HepG2 (cell line): Measurements from ENCODE around the gene PTPRF.

Experiments
- CTCF ChIP-seq: sonication (generic); formaldehyde crosslinking; IDR thresholded peaks from 2 replicates; pipeline ENCODE4 v1.5.0; 2020; ENCODE audit warnings: mild to moderate bottlenecking, missing genetic modification reagents, moderate library complexity
- HINFP ChIP-seq: sonication (generic); formaldehyde crosslinking; IDR thresholded peaks from 2 replicates; pipeline ENCODE4 v1.4.0; 2020; ENCODE audit warnings: low read depth, mild to moderate bottlenecking, missing genetic modification reagents
- KDM5B ChIP-seq: sonication (generic); formaldehyde crosslinking; IDR thresholded peaks from 2 replicates; pipeline ENCODE4 v1.4.0; 2020; ENCODE audit warnings: missing genetic modification reagents, mild to moderate bottlenecking, borderline replicate concordance
- NFIC ChIP-seq: IDR thresholded peaks from 2 replicates; pipeline ENCODE4 v1.6.1; 2012; ENCODE audit warnings: mild to moderate bottlenecking, low read length, inconsistent platforms
- POLR2G ChIP-seq: fragments of 200-400 bp; formaldehyde crosslinking; IDR thresholded peaks from 2 replicates; pipeline ENCODE4 v1.6.1; 2018; ENCODE audit warnings: mild to moderate bottlenecking, low read depth, low read length, moderate library complexity
- RFX1 ChIP-seq: fragments of 450-650 bp; IDR thresholded peaks from 2 replicates; pipeline ENCODE4 v1.6.1; 2017
- RFX5 ChIP-seq: IDR thresholded peaks from 2 replicates; pipeline ENCODE4 v1.6.1; 2011; ENCODE audit warnings: low read depth, low read length, improper control_type of control experiment
- UBTF ChIP-seq: sonication (generic); formaldehyde crosslinking; IDR thresholded peaks from 2 replicates; pipeline ENCODE4 v1.4.0; 2020; ENCODE audit warnings: mild to moderate bottlenecking, missing genetic modification reagents
- ZHX2 ChIP-seq, 2 experiments: sonication (generic) in 1 of 2; formaldehyde crosslinking in 1 of 2; IDR thresholded peaks; 2 replicates each; pipeline versions ENCODE4 v1.6.1 to v1.9.0; 2014 to 2022; ENCODE audit warnings: antibody characterized with exemption in 1 of 2, borderline replicate concordance in 1 of 2, inconsistent platforms in 1 of 2, low read depth in 1 of 2, missing genetic modification reagents in 1 of 2
- ZNF678 ChIP-seq: sonication (generic); formaldehyde crosslinking; IDR thresholded peaks from 2 replicates; pipeline ENCODE4 v1.4.0; 2020; ENCODE audit warnings: mild to moderate bottlenecking, missing genetic modification reagents
- ZNF878 ChIP-seq: sonication (generic); formaldehyde crosslinking; IDR thresholded peaks from 2 replicates; pipeline ENCODE4 v1.8.1; 2023; ENCODE audit warnings: mild to moderate bottlenecking, missing genetic modification reagents, moderate library complexity
- ZXDC ChIP-seq: sonication (generic); formaldehyde crosslinking; IDR thresholded peaks from 2 replicates; pipeline ENCODE4 v1.5.0; 2020; ENCODE audit warnings: mild to moderate bottlenecking, missing genetic modification reagents
- TF ChIP-seq, protein P1 (sequence below): sonication (generic); formaldehyde crosslinking; IDR thresholded peaks from 2 replicates; pipeline ENCODE4 v1.4.0; 2020; ENCODE audit warnings: mild to moderate bottlenecking, low read depth, missing genetic modification reagents

DNA sequence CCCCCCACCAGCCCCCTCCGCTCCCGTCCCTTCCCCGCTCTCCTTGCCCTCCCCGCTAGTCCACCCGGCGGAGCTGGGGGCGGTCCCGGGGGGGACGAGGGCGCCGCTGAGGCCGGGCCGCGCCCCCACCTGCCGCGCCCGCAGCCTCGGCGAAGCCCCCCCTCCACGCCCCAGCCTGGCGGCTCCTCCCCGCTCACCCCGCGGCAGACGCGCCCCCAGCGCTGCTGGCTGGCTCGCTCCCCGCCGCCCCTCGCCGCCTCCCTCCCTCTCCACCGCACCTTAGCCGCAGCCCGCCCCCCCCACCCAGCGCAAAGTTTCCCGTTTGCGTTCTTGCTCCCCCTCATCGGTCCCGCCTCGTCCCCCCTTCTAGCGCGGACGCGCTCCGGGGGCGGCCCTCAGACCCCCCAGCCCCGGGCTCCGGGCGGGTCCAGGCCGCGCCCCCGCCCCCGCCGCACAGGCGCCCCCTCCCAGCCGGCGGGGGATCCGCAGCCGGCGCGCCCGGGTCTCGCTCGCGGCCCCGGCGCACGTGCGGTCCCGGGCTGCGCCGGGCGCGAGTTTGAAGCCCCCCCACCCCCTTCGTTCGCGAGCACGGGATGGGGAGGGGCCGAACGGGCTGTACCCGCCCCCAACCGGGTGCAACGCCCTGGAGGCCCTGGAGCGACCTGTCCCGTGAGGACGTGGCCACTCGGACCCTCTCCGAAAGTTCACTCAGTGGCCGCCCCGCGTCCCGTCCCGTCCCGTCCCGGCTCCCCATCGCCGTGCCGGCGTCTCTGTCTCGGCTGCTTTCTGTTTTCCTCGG is 623 bp downstream of the PTPRF start:
- no peak for TF ChIP-seq RFX1
- TF ChIP-seq RFX5: no peak
- no peak for TF ChIP-seq ZHX2 (IDR thresholded peaks at IDR 0.05; ENCODE audit: low read depth)
- no peak for TF ChIP-seq ZHX2 (CRISPR knock-in tag; IDR thresholded peaks at IDR 0.05; ENCODE audit: borderline replicate concordance)
- TF ChIP-seq ZXDC: no peak
- no peak for TF ChIP-seq HINFP
- TF ChIP-seq POLR2G: no peak
- no peak for TF ChIP-seq ZNF878
- no peak for TF ChIP-seq UBTF (CRISPR knock-in tag)
- TF ChIP-seq NFIC: no peak
- no peak; the same call in 1 of the 2 replicates for TF ChIP-seq CTCF (CRISPR knock-in tag)
- TF ChIP-seq KDM5B: no peak
- TF ChIP-seq, protein P1, sequence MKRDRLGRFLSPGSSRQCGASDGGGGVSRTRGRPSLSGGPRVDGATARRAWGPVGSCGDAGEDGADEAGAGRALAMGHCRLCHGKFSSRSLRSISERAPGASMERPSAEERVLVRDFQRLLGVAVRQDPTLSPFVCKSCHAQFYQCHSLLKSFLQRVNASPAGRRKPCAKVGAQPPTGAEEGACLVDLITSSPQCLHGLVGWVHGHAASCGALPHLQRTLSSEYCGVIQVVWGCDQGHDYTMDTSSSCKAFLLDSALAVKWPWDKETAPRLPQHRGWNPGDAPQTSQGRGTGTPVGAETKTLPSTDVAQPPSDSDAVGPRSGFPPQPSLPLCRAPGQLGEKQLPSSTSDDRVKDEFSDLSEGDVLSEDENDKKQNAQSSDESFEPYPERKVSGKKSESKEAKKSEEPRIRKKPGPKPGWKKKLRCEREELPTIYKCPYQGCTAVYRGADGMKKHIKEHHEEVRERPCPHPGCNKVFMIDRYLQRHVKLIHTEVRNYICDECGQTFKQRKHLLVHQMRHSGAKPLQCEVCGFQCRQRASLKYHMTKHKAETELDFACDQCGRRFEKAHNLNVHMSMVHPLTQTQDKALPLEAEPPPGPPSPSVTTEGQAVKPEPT: no peak
- no peak for TF ChIP-seq ZNF678 (CRISPR knock-in tag)
